K562 (cell line): Measurements from ENCODE around the gene PRR14L. TPM values are rescaled to one million over a fixed set of nuclear protein-coding genes. Genes with fewer than 3 reads are reported as not detected.
A peak's percentile ranks its signal among the peaks of the same experiment; 100 is the strongest.

Experiments
- ATAC-seq: fragments of 200-7000 bp; cut with Tn5 transposase; 3 replicates; pipeline ENCODE4 v1.9.1; 2020; ENCODE audit warnings: moderate library complexity
- BruUV-seq: library from RNA; stranded (reverse); fragments of 400-500 nt; replicated peaks from 2 replicates; lab custom pipeline; 2021; lab: Mats Ljungman, UMichigan
- CTCF ChIA-PET: fragments of 300-600 bp; formaldehyde crosslinking; extraction: SDS; loops from one replicate; lab custom pipeline; 2021; ENCODE audit warnings: low intra/inter-chr PET ratio; lab: Yijun Ruan, JAX
- POLR2A ChIA-PET: fragments of 300-600, 350-650 bp; sonication (Branson Sonifier 250); formaldehyde crosslinking; extraction: SDS; loops from one replicate; lab custom pipeline; 2021; ENCODE audit warnings: antibody characterized with exemption, inconsistent platforms; lab: Yijun Ruan, JAX
- DNase-seq, 4 experiments: peaks; one replicate each; pipeline versions ENCODE4 v3.0.0 to v3.0.0-alpha.2; 2011 to 2018; ENCODE audit warnings: low spot score in 3 of 4, mixed read lengths in 3 of 4; ENCODE audit errors: extremely low read depth in 1 of 4
- FAIRE-seq: peaks from 2 replicates; lab custom pipeline; 2011; peaks lifted over from hg19 to GRCh38; lab: Jason Lieb, UNC
- H2AFZ ChIP-seq: 2 replicates; pipeline ENCODE4 v1.6.0; 2011; ENCODE audit warnings: low read depth, low read length, control low read depth, inconsistent platforms
- H3K27ac ChIP-seq: fragments of 200-600 bp; 3 replicates; pipeline ENCODE4 v1.8.0; 2011; ENCODE audit warnings: low read depth, mild to moderate bottlenecking, control low read depth, inconsistent platforms, low read length, moderate library complexity, mixed read lengths; ENCODE audit errors: extremely low read depth
- H3K27me3 ChIP-seq, 2 experiments: fragments of 300-600 bp in 1 of 2; 2 replicates in 1 of 2; 3 replicates in 1 of 2; pipeline versions ENCODE4 v1.6.0 to v1.8.0; 2011; ENCODE audit warnings: inconsistent platforms in 2 of 2, low read length in 2 of 2, mild to moderate bottlenecking in 1 of 2, mixed read lengths in 1 of 2, moderate library complexity in 1 of 2; ENCODE audit not compliant: control insufficient read depth in 2 of 2, insufficient read depth in 2 of 2
- H3K36me3 ChIP-seq: fragments of 300-600 bp; 3 replicates; pipeline ENCODE4 v1.8.0; 2011; ENCODE audit warnings: mild to moderate bottlenecking, low read length, inconsistent platforms; ENCODE audit not compliant: control insufficient read depth, insufficient read depth
- H3K4me1 ChIP-seq, 2 experiments: fragments of 200-600 bp in 1 of 2; replicated peaks in 1 of 2; 2 replicates in 1 of 2; 3 replicates in 1 of 2; pipeline versions ENCODE4 v1.5.1 to v1.8.0; 2011; ENCODE audit warnings: inconsistent platforms in 2 of 2, low read length in 2 of 2, mild to moderate bottlenecking in 1 of 2, mixed read lengths in 1 of 2, moderate library complexity in 1 of 2; ENCODE audit not compliant: control insufficient read depth in 2 of 2, insufficient read depth in 2 of 2
- H3K4me2 ChIP-seq: 2 replicates; pipeline ENCODE4 v1.6.1; 2011; ENCODE audit warnings: low read length, control low read depth, inconsistent platforms, mixed read lengths; ENCODE audit not compliant: insufficient read depth
- H3K4me3 ChIP-seq: fragments of 200-600 bp; sonication (generic), shearing (Covaris generic); 2 replicates; pipeline ENCODE4 v1.5.1; 2016; ENCODE audit warnings: control low read depth, inconsistent platforms
- H3K79me2 ChIP-seq: fragments of 200-600 bp; 3 replicates; pipeline ENCODE4 v1.8.0; 2011; ENCODE audit warnings: low read length, inconsistent platforms; ENCODE audit not compliant: control insufficient read depth, insufficient read depth
- H3K9ac ChIP-seq, 2 experiments: 2 replicates each; pipeline versions ENCODE4 v1.6.0 to v1.6.1; 2011; ENCODE audit warnings: low read depth in 2 of 2, low read length in 2 of 2, control low read depth in 1 of 2, inconsistent platforms in 1 of 2, mild to moderate bottlenecking in 1 of 2, mixed read lengths in 1 of 2; ENCODE audit not compliant: insufficient read depth in 1 of 2
- H3K9me1 ChIP-seq: one replicate; pipeline ENCODE4 v1.6.0; 2011; ENCODE audit warnings: inconsistent platforms, mild to moderate bottlenecking, low read length, moderate library complexity; ENCODE audit not compliant: control insufficient read depth, insufficient read depth
- H3K9me3 ChIP-seq: replicated peaks from 2 replicates; pipeline ENCODE4 v1.5.1; 2011; ENCODE audit warnings: low read depth, low read length, inconsistent platforms; ENCODE audit not compliant: control insufficient read depth, insufficient read depth
- H4K20me1 ChIP-seq: replicated peaks from 2 replicates; pipeline ENCODE4 v1.6.1; 2011; ENCODE audit warnings: low read length, inconsistent platforms, mixed read lengths; ENCODE audit not compliant: control insufficient read depth, insufficient read depth
- EWSR1 ChIP-seq: fragments of 450-650 bp; IDR thresholded peaks from 2 replicates; pipeline ENCODE4 v1.6.1; 2018; ENCODE audit warnings: borderline replicate concordance, mild to moderate bottlenecking, low read depth, moderate library complexity; ENCODE audit not compliant: partially characterized antibody
- HOMEZ ChIP-seq: fragments of 250-450 bp; sonication (Bioruptor Pico); IDR thresholded peaks from 2 replicates; pipeline ENCODE4 v1.4.0; 2020; ENCODE audit warnings: mild to moderate bottlenecking, moderate library complexity
- MGA ChIP-seq: fragments of 450-650 bp; IDR thresholded peaks from 2 replicates; pipeline ENCODE4 v1.6.1; 2016; ENCODE audit warnings: mild to moderate bottlenecking, moderate library complexity
- PCBP1 ChIP-seq: fragments of 200-400 bp; formaldehyde crosslinking; IDR thresholded peaks from 2 replicates; pipeline ENCODE4 v1.6.1; 2018; ENCODE audit warnings: mild to moderate bottlenecking, low read depth, low read length; ENCODE audit not compliant: poor library complexity, severe bottlenecking
- ZNF224 ChIP-seq: sonication (generic); formaldehyde crosslinking; IDR thresholded peaks from 2 replicates; pipeline ENCODE4 v1.8.0; 2022; ENCODE audit warnings: mild to moderate bottlenecking, missing genetic modification reagents
- ZNF551 ChIP-seq: fragments of 250-450 bp; sonication (Bioruptor Pico); IDR thresholded peaks from 2 replicates; pipeline ENCODE4 v1.5.0; 2021; ENCODE audit warnings: mild to moderate bottlenecking, moderate library complexity
- WGBS: fragments of 100-300 bp; shearing (Covaris generic); methylation state at CpG from one replicate; pipeline ENCODE4 v1.1.6; 2016; ENCODE audit warnings: low coverage, mixed read lengths; ENCODE audit not compliant: insufficient coverage; ENCODE audit errors: missing lambda C conversion rate; 5-methylcytosine and 5-hydroxymethylcytosine counted together
- in situ Hi-C: fragments of 300-500 bp; cut with MboI; formaldehyde crosslinking; loops from 4 replicates; pipeline ENCODE4 v1.15.0; 2018; ENCODE audit warnings: inconsistent platforms, mixed read lengths
- intact Hi-C: fragments of 100-400 bp; cut with micrococcal nuclease; formaldehyde crosslinking; loops from 2 replicates; pipeline ENCODE4 v1.14.2; 2022
- polyA plus RNA-seq, 8 experiments: library from polyadenylated mRNA; depleted of rRNA in 4 of 8; stranded (reverse) in 5 of 8; unstranded in 3 of 8; fragments of >200 nt; fragmentation: Nextera tagmentation in 2 of 8; fragmentation: Illumina TruSeq in 1 of 8; extraction: Ambion mirVana in 2 of 8; extraction: Trizol in 1 of 8; gene quantifications; 2 replicates each; pipeline versions ENCODE4 v1.2.1 to v1.2.3, GENCODE V29; 2011 to 2014; ENCODE audit warnings: inconsistent platforms in 1 of 8, missing spikeins in 1 of 8
- total RNA-seq, 7 experiments: library from RNA; depleted of rRNA in 6 of 7; stranded (reverse); fragments of >200 nt in 6 of 7; fragmentation: Illumina TruSeq in 2 of 7; extraction: Trizol in 2 of 7; gene quantifications; 2 replicates each; pipeline versions ENCODE4 v1.2.1 to v1.2.3, GENCODE V29; 2011 to 2021; ENCODE audit warnings: low replicate concordance in 1 of 7
- TF ChIP-seq, protein P1 (sequence below): fragments of 250-450 bp; sonication (Bioruptor Pico); IDR thresholded peaks from 2 replicates; pipeline ENCODE4 v1.8.0; 2022; ENCODE audit warnings: moderate library complexity, mild to moderate bottlenecking, inconsistent platforms

Gene PRR14L
- total and polyA plus RNA-seq, 9 of the 15 experiments (the other 6 are each of a cell fraction or from before 2014, with no cell fraction given), result 2.8 to 36.3 (median 12.3) TPM

GRCh38 chr22:31748490-31748889 is 1.4 kb downstream of the PRR14L start:
- POLR2A ChIA-PET, result interaction anchor here (1.0 kb wide), 1 partner anchor 22 kb away, joined by 3 read pairs; no protein-coding TSS in a partner anchor
- CTCF ChIA-PET, result no interaction called here
- no peaks in the 10 kb centered on the region for H4K20me1 ChIP-seq
- H3K4me2 ChIP-seq, result peak overlapping the region; percentile 84
- in situ Hi-C loops (no loop called here), intact Hi-C loops (no loop called here)
- H2AFZ ChIP-seq, result no peak overlapping the region
- peaks cover 29 to 35% of the 10 kb centered on the region in 2 experiments for H3K4me1 ChIP-seq
- H3K27ac ChIP-seq, result peak overlapping the region; percentile 89; the same call in 2 of the 3 replicates
- peak in 1 of 4 experiments; percentile 7 for DNase-seq
- no peaks in the 10 kb centered on the region for H3K27me3 ChIP-seq
- H3K79me2 ChIP-seq, result peaks cover 50% of the 10 kb centered on the region
- FAIRE-seq, result no peak
- H3K9ac ChIP-seq, result peak overlapping the region; percentile 30 to 92; a peak in 3 of 4 replicates
- H3K36me3 ChIP-seq, result peaks cover 24% of the 10 kb centered on the region
- ATAC-seq, result no peak
- 13% methylated on average over 2 of the region's 2 CpGs for WGBS
- no peaks in the 10 kb centered on the region for H3K9me3 ChIP-seq
- BruUV-seq, result TSS peak; percentile 47
- H3K9me1 ChIP-seq, result no peaks in the 10 kb centered on the region
- H3K4me3 ChIP-seq, result peak overlapping the region; percentile 90
- no peak for TF ChIP-seq PCBP1
- no peak for TF ChIP-seq EWSR1
- TF ChIP-seq, protein P1, sequence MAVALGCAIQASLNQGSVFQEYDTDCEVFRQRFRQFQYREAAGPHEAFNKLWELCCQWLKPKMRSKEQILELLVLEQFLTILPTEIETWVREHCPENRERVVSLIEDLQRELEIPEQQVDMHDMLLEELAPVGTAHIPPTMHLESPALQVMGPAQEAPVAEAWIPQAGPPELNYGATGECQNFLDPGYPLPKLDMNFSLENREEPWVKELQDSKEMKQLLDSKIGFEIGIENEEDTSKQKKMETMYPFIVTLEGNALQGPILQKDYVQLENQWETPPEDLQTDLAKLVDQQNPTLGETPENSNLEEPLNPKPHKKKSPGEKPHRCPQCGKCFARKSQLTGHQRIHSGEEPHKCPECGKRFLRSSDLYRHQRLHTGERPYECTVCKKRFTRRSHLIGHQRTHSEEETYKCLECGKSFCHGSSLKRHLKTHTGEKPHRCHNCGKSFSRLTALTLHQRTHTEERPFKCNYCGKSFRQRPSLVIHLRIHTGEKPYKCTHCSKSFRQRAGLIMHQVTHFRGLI (CRISPR knock-in tag), result no peak
- TF ChIP-seq ZNF224 (CRISPR knock-in tag), result no peak
- TF ChIP-seq HOMEZ (CRISPR knock-in tag), result no peak
- TF ChIP-seq MGA, result no peak
- no peak for TF ChIP-seq ZNF551 (CRISPR knock-in tag)
